Raji (cell line): ENCODE results near the gene PCDHGA5.
"Not testable (repeated sequence)": the region's sequence is repeated elsewhere in the genome, so short reads cannot be mapped to it uniquely, and the experiment has no call there.

ENCODE experiments used
- POLR2A ChIP-seq: IDR thresholded peaks from 2 replicates; pipeline ENCODE4 v1.6.1; 2011; ENCODE audit warnings: low read depth, low read length, control low read depth; ENCODE audit not compliant: insufficient read depth

Gene PCDHGA5

GRCh38 chr5:141374627-141375026 is 10.7 kb downstream of the PCDHGA5 start:
- no peak for TF ChIP-seq POLR2A

- no peak for TF ChIP-seq POLR2A
Measured at GRCh38 chr5:141382469-141383294, 18.7 kb downstream of the PCDHGA5 start, which contains the start of gene PCDHGA7. TSS of gene PCDHGA7 (plus strand) at chr5:141382742. CDS start at chr5:141382900, 158 bp downstream.

- no peak for TF ChIP-seq POLR2A
Measured at GRCh38 chr5:141383345-141383744, 19.4 kb downstream of the PCDHGA5 start.

GRCh38 chr5:141384471-141385267 is 20.7 kb downstream of the PCDHGA5 start:
- TF ChIP-seq POLR2A: no peak

- not testable (repeated sequence) for TF ChIP-seq POLR2A
Measured at GRCh38 chr5:141387557-141388311, 23.8 kb downstream of the PCDHGA5 start, which contains the start of gene PCDHGB4. TSS of gene PCDHGB4 (plus strand) at chr5:141387698. CDS start at chr5:141387885, 187 bp downstream.

GRCh38 chr5:141388661-141389060 is 24.7 kb downstream of the PCDHGA5 start:
- no peak for TF ChIP-seq POLR2A

- no peak for TF ChIP-seq POLR2A
Measured at GRCh38 chr5:141389153-141390042, 25.4 kb downstream of the PCDHGA5 start.

- no peak for TF ChIP-seq POLR2A
Measured at GRCh38 chr5:141392429-141393198, 28.7 kb downstream of the PCDHGA5 start, which contains the start of gene PCDHGA8. TSS of gene PCDHGA8 (plus strand) at chr5:141392633. CDS start at chr5:141392814, 181 bp downstream.

GRCh38 chr5:141393267-141393666 is 29.3 kb downstream of the PCDHGA5 start:
- TF ChIP-seq POLR2A: no peak

GRCh38 chr5:141397756-141398551 is 34.0 kb downstream of the PCDHGA5 start, which contains the start of gene PCDHGB5:
TSS of gene PCDHGB5 (plus strand) at chr5:141397947. CDS start at chr5:141398128, 181 bp downstream.
- not testable (repeated sequence) for TF ChIP-seq POLR2A

GRCh38 chr5:141398608-141399007 is 34.6 kb downstream of the PCDHGA5 start:
- no peak for TF ChIP-seq POLR2A

- no peak for TF ChIP-seq POLR2A
Measured at GRCh38 chr5:141399555-141400258, 35.7 kb downstream of the PCDHGA5 start.
